Gastrocnemius medialis (tissue), 4 donors: ENCODE data around the gene HEBP1.

Source experiments
- CTCF ChIP-seq, 5 experiments: fragments of 450-650 bp in 3 of 5; fragments of 200-600 bp in 2 of 5; sonication (generic) in 2 of 5; IDR thresholded peaks in 4 of 5; conservative IDR thresholded peaks in 1 of 5; 1 replicate in 4 of 5; 2 replicates in 1 of 5; pipeline ENCODE4 v1.5.1; 2016 to 2019; ENCODE audit warnings: antibody characterized with exemption in 5 of 5, mild to moderate bottlenecking in 3 of 5, moderate library complexity in 3 of 5
- POLR2A ChIP-seq, 2 donors: fragments of 450-650 bp; IDR thresholded peaks; one replicate each; pipeline ENCODE4 v1.6.1; 2017; ENCODE audit warnings: antibody characterized with exemption in 2 of 2, mild to moderate bottlenecking in 2 of 2, moderate library complexity in 2 of 2

- no peak for TF ChIP-seq POLR2A (IDR thresholded peaks at IDR 0.05)
- no peak for TF ChIP-seq CTCF (IDR thresholded peaks at IDR 0.05 in 4 of 5, conservative IDR thresholded peaks at IDR 0.05 in 1 of 5)
Observed at GRCh38 chr12:12995088-12995487, 5.0 kb downstream of the HEBP1 start.
